HuH-7 (cell line): ENCODE measurements around the gene DNAJC19.
"Not testable (repeated sequence)": the region's sequence is repeated elsewhere in the genome, so short reads cannot be mapped to it uniquely, and the experiment has no call there.

ENCODE experiments used
- DNase-seq: peaks from one replicate; pipeline ENCODE4 v3.0.0; 2011; ENCODE audit warnings: low spot score

Gene DNAJC19

DNA sequence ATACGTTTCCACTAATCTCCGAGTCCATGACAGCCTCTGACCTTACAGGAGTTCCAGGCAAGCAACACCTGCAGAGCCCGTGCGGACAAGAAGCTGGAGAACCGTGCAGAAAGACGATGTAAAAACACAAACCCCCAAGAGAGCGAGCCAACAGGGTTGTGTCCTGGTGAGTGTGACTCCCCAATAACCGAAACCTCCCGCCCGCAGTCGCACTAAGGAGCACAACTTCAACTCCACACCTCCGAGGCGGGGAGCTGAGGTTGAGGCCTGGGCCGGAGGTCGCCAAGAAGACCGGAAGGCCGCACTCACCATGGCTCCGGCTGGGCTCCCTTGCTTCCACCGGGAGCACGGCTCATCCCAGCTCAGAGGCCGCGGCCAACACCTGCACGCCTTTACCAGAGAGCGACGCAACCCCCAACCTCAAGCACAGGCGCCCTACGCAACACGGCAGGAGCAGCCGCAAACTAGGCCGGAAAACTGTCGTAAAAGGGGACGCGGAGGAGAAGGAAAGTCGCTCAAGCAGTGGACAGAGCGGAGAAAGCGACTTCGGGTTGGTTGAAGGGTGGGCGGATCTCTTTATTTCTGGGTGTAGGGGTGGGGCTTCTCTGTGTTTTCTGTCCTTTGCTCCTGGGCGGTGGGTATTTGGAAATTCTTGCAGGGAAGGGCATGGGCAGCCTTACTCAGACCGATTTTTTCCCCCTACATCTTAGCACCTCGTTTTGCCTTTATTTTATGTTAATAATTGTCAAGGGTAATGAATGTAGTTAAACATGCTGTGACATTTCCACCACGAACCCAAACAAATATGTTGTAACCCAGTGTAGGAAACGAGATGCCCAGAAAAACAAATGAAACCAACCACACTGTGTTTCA lies at the start of gene DNAJC19:
Gene DNAJC19 (minus strand): TSS at position 446 of the 873 bp plus-strand sequence. CDS start 134 bp downstream, at position 312.
- DNase-seq: peak; percentile 58

DNA sequence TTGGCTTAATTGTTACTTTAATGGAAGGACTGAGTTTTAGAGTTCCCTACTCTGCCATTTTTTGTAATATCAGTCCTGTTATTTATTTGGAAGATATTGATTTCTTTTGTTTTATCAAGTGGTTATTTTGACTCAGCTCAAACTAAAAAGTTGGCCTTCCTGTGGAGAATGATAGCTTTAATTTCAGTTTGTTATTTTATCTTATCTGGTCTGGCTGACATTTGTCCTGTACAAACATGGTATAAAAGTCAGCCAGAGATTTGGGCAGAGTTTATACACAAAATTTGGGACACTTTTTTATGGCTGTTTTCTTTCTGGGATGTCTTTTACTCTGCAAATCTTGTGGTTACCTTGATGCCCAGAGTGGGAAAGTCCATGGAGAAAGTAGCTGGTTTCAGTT lies 41.4 kb upstream of the DNAJC19 start:
- DNase-seq: no peak

DNA sequence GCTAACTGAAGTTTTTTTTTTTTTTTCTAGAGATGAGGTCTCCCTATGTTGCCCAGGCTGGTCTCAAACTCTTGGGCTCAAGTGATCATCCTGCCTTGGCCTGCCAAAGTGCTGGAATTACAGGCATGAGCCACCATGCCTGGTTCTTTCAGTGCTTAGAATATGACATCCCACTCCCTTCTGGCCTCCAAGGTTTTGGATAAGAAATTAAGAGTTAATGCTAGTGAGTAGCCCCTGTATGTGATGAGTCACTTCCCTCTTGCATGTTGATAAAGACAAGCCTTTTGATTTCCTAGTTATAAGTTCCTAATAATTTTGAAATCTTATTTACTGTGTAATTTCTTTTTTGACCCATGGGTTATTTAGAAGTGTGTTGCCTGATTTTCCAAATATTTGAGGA lies 35.7 kb upstream of the DNAJC19 start:
- no peak for DNase-seq

DNA sequence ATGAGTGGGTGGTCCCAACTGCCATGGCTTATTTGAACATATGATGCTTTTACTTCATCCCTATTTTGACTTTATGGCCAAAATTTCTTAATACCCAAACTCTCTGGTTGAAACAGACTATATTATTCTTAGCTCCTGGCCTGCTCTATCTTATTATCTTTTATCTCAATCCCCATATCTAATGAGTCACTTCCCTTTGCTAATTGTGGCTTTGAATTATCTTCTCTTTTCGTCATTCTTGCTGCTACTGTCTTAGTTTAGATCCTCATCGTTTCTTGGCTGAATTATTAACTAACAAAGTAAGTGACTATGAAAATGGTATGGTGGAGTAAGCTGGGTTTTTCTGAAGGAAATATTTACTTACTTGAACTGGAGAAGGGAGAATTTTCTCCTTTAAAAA lies 28.2 kb upstream of the DNAJC19 start:
- DNase-seq: no peak

DNA sequence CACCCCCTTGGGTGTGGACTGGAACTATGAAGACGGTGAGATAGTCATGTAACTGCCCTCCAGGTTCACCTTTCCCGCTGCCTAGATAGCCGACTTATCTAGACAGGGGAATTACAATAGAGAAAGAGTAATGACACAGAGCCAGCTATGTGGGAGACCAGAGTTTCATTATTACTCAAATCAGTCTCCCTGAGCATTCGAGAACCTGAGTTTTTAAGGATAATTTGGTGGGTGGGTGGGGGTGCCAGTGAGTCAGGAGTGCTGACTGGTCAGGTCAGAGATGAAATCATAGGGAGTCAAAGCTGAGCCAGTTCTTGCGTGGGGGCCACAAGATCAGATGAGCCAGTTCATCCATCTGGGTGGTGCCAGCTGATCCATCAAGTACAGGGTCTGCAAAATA lies 19.7 kb upstream of the DNAJC19 start:
- no peak for DNase-seq

DNA sequence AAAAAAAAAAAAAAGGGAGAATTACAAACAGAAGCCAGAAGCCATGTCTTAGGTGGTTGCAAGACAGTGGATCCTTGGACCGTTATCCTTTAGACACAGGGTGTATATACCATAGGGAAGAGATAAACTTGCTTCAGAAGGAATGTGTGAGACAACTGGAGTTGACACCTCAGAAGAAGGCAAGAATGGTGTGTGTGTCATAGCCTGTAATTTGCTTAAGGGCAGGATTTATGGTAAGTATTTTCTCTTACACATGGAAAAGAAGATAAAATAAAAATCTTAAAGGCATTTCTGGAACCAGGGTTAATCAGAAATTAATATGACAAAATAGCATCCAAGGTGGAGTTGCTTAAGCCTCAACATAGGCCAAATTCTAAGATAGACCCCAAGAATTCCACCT lies 19.3 kb upstream of the DNAJC19 start:
- no peak for DNase-seq

DNA sequence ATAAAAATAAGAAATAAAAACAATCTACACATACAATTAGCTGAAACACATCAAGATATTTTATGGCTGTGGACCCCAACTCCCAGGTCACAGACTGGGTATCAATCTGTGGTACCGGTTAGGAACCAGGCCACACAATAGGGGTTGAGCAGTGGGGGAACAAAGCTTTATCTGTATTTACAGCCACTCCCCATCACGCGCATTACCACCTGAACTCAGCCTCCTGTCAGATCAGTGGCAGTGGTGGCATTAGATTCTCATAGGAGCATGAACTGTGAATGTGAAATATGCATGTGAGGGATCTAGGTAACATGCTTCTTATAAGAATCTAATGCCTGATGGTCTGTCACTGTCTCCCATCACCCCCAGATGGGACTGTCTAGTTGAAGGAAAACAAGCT lies 17.7 kb upstream of the DNAJC19 start:
- DNase-seq: no peak

DNA sequence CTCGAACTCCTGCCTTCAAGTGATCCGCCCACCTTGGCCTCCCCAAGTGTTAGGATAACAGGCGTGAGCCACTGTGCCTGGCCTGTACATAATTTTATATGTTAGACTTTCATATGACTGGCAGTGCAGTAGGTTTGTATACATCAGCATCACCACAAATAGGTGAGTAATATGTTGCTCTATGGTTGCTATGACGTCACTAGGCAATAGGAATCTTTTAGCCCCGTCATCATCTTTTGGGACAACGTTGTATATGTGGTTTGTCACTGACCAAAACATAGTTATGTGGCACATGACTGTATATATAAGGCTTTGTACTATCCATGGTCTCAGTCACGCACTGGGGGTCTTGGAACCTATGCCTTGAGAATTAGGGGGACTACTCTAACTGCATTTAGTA lies 17.0 kb upstream of the DNAJC19 start:
- no peak for DNase-seq

DNA sequence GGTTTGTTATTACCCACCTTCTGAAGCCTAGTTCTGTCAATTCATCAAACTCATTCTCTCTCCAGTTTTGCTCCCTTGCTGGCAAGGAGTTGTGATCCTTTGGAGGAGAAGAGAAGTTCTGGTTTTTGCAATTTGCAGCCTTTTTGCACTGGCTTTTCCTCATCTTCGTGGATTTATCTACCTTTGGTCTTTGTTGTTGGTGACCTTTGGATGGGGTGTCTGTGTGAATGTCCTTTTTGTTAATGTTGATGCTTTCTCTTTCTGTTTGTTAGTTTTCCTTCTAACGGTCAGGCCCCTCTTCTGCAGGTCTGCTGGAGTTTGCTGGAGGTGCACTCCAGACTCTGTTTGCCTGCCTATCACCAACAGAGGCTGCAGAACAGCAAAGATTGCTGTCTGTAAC lies 13.9 kb upstream of the DNAJC19 start:
- DNase-seq: not testable (repeated sequence)

DNA sequence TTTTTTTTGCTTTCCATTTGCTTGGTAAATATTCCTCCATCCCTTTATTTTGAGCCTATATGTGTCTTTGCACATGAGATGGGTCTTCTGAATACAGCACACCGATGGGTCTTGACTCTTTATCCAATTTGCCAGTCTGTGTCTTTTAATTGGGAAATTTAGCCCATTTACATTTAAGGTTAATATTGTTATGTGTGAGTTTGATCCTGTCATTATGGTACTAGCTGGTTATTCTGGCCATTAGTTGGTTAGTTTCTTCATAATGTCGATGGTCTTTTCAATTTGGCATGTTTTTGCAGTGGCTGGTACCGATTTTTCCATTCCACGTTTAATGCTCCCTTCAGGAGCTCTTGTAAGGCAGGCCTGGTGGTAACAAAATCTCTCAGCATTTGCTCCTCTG lies 12.8 kb upstream of the DNAJC19 start:
- DNase-seq: not testable (repeated sequence)

DNA sequence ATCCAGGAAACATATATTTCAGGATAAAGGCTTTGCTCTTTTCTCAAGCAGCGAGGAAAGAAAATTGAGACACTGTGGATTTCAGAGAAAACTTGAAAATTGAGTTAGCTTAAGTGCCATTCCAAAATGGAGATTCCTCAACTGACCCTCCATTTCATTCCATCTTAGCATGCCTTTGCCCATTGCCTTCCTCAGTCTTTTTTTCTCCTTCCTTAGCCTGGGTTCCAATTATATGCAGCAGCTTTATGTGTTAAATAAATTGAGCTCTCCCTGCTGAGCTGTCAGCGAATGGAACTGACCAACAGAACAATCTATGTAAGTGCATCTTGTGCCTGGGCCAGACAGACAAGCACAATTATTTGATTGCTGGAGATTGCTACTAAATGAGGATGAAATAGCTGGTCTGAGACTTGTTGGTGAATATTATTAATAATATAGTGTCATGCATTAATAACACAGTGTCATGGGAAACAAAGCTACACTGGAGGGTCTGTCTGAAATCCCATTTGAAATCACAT lies 6.9 kb upstream of the DNAJC19 start:
- no peak for DNase-seq

DNA sequence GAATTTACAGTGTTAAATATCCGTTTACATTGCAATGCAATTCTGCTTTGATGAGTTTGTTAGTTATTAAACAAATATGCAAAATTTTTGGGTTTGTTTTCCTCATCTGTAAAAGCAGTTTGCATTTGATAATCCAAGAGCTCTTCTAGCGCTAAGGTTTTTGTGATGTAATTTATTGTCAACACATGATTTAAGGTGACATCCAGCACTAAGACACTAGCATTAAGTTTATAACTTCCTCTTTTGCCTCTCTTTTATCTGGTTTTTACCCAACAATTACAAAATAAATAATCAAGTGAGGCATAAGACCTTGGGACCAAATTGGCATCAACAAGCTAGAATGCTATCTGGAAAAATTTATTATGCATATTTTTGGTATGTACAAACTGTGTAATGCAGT lies 969 bp upstream of the DNAJC19 start:
- no peak for DNase-seq

DNA sequence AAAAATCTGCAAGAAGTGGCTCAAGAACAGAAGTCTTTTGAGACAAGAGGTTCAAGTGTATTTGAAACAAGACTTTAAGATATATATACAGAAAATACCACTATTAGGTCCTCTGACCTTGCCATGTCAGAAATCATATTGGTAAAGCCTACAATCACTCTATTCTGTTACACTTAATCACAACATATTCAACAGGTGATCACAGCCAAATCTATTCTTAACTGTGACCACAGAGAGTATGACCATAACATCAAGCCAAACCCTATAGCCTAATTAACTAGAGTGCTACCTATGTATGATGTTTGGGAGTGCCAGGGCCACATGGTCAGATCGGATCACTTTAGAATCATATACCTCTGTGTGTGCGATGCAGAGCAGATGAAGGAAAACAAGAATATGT lies 2.2 kb downstream of the DNAJC19 start:
- DNase-seq: no peak

DNA sequence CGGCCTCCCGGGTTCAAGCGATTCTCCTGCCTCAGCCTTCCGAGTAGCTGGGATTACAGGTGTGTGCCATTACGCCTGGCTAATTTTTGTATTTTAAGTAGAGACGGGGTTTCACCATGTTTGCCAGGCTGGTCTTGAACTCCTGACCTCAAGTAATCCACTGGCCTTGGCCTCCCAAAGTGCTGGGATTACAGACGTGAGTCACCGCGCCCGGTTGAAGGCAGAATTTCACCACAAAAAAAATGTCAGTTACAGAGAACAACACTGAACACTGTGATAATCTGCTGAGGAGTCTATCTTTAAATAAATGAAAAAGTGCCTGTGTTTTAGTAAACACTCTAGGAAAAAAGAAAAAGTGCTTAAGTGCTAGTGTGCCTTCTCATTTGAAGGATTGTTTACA lies 3.2 kb downstream of the DNAJC19 start:
- DNase-seq: not testable (repeated sequence)

DNA sequence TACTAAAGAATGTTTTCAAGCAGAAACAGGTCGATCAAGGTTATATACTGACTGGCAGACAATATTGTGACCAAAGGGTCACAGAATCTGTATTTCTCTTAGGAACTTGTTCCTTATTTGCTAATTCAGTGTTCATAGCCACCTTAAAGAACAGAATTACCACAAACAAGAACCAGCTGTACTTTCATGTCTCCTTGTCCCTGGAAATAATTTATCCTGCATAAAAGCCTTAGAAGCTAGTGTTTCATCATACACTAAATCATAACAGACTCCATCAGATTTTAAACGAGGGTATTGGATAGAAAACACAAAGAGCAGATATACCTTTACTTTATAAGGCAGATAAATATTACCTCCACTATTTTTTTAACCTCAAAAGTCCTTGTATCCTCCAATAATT lies 6.4 kb downstream of the DNAJC19 start:
- DNase-seq: no peak

DNA sequence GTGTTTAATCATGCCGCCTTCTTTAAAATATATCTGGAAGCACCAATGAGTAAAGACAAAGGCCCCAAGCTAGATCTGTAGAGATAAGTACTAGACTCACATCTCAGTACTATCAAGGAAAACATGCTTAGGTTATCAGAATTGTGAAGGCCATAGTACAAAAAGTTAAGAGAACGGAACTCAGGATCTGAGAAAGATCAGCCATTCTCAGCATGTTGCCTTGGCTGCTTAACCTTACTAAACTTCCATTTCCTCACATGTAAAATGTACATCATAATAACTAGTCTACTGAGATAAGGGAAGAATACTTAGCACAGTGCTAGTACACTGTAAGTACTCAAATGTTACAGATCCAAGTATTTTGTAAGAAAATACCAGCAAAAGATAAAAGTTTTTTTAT lies 7.6 kb downstream of the DNAJC19 start:
- no peak for DNase-seq

DNA sequence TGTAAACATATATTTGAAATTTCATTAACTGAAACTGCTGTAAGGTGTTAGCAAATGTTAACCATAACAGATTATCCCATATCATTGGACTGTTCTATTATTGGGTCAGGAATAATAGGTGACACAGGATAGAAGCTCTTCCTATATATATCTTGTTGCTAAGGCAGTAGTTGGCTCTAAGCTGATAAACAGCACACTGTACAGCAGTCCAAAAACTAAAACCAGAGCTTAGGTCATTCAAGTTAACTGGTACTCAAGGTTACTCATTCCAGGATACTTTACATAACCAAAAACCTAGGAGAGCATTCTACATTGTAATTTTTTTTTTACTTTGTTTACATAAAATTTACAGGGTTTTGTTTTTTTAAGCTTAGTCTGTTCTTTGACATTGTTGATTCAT lies 8.9 kb downstream of the DNAJC19 start:
- no peak for DNase-seq

DNA sequence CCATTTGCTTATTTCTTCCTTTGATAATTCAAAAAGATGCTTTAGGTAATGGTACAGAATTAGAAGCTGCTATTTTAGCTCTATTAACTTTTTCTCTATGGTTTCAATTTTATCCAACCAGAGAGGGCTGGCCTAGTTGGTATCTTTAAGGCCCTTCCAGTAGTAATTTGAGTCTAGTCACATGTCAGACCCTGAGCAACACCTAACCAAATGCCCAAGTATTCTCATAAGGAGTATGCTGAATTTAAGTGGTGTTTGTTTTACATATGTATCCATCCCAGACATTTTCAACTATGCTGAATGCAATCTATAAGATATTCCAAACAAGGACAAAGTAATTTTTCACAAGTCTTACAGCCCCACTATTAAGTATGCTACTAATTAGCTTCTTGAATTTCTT lies 9.6 kb downstream of the DNAJC19 start:
- no peak for DNase-seq

DNA sequence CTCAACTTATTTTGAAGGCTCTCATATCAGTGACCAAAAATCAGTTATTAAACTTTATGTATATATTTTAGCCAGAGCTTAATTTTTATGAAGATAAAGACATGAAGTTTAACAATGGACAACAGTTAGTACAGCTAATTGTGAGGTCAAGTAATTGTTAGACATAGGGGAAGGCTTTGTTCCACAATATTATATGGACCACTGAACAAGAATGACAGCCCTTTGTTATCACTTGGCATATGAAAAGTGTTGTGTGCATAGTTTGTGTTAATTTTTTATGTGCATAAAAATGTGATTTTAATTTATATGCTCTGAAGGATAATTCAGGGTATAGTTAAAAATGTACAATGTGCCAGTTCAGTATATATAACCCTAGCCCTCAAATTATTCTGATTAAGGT lies 12.0 kb downstream of the DNAJC19 start:
- DNase-seq: no peak

DNA sequence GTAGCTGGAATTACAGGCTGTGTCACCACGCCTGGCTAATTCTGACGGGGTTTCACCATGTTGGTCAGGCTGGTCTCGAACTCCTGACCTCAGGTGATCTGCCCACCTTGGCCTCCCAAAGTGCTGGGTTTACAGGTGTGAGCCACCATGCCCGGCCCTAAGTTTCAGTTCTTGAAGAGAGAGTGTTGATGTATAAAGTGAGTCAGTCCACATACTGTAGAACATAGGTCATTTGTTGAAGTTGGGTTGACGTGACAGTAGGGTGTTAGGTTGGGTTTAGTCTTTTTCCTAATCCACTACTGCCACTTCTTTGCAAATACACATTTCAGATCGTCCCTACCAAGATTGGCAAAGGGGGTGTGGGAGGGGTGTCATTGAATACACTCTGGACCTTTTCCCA lies 15.2 kb downstream of the DNAJC19 start:
- no peak for DNase-seq

DNA sequence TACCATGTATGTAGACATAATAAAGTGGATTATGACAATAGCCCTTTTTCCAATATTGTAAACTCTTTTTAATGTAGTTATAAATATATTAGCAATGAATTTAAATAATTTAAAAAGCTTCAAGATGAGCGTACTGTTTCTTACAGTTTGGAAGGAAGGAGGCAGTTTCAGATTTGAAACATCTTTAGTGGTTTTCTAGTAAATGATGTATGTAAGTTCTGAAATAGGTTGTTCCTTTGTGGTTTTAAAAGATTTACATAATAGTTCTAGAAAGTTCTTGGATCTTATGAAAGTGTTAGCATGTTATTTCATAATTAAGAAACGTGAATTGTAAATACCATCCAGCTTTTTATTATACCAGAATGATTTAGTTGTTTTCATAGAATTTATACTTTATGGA lies 16.0 kb downstream of the DNAJC19 start:
- no peak for DNase-seq

DNA sequence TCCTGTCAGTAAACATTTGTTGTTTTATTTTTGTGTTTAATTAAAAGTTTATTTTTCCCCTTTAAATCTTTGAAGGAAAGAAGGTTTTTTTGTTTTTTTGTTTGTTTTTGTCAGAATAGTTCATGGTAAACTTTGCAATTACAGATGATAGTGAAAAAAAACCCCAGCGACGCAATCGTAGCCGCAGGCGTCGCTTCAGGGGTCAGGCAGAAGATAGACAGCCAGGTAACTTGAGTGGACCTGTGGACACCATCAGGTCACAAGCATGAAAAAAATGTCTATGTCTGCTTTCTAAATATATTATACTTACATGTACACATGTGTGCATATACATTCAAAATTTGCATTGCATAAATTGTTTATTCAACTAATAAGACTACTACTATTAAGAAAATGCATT lies 18.6 kb downstream of the DNAJC19 start:
- DNase-seq: no peak

DNA sequence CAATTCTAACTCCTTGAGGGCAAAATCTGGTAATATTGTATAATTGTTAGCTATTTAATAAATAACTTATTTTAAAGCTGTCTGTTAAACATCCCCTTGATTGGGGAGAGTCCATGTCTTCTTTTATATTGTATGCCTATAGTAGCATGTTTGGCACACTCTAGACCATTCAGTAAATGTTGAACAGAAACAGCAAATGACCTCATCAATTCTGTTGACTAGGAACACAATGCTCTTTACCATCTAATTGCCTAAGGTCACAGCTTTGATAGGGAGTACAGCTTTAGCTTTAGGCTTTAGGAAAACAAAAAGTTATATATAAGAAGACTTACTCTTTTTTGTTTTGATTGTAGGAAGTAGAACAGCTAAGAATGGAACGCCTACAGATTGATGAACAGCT lies 27.0 kb downstream of the DNAJC19 start:
- no peak for DNase-seq

DNA sequence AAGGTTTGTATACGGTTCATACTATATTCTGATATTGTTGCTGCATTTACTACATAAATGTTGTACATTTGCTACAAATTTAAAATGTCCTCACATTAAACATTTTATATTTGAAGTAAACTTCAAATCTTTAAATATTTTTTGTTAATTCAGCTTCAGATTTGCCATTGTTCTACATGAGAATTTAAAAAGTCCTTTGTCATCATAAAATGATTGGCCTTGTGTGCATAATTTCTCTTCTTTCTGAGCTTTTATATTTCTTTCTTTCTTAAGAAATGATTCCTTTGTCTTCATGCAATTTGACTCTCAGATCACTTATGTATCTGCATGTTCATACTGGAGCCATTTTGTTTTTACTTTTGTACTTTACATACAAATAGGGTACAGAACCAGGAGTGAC lies 28.0 kb downstream of the DNAJC19 start:
- DNase-seq: no peak
